Body of pancreas (tissue), 4 donors: ENCODE data around the gene COMMD10.

ENCODE experiments used
- CTCF ChIP-seq, 7 experiments: fragments of 450-650 bp in 4 of 7; fragments of 200-600 bp in 3 of 7; sonication (generic) in 3 of 7; IDR thresholded peaks; one replicate each; pipeline ENCODE4 v1.5.1; 2016 to 2019; ENCODE audit warnings: antibody characterized with exemption in 7 of 7
- POLR2A ChIP-seq, 3 donors: fragments of 450-650 bp; IDR thresholded peaks; one replicate each; pipeline ENCODE4 v1.6.1; 2016; ENCODE audit warnings: antibody characterized with exemption in 3 of 3, mild to moderate bottlenecking in 2 of 3

- TF ChIP-seq POLR2A (IDR thresholded peaks at IDR 0.05): no peak
- no peak for TF ChIP-seq CTCF (IDR thresholded peaks at IDR 0.05)
Measured at GRCh38 chr5:116274251-116274650, 189.4 kb downstream of the COMMD10 start.
